Measurements from ENCODE around the gene KLHL17. TPM values are rescaled to one million over a fixed set of nuclear protein-coding genes. Genes with fewer than 3 reads are reported as not detected.
A peak's percentile ranks its signal among the peaks of the same experiment; 100 is the strongest.

KLHL17 gene
- polyA plus RNA-seq, 2 of the 4 experiments (the other 2 are of a cell fraction) = 5.7 to 21.6 TPM

DNA sequence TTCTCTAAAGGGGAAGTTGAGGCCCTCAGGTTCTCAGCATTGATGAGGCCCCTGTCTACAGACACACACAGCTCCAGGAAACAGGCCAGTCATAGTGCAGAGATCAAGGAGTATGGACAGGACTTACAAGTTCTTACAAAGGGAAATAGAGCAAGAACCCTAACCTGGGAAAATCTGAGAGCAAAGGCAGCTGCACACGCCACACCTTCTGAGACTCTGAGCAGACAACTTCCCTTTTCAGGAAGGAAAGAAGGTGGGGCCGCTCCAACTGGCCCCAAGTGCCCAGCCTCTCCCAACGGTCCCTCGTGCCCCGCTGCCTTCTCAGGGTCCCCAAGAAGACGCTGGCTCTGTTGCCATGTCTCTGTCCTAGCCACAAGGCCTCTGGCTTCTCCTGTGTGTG is 4.9 kb upstream of the KLHL17 start:
- POLR2A ChIA-PET = no interaction called here
- CTCF ChIA-PET = interaction anchor here (0.9 to 1.6 kb wide), 2 partner anchors 18 to 49 kb away, joined by 3 to 6 read pairs; no protein-coding TSS in a partner anchor

GRCh38 chr1:956636-957035 is 3.7 kb upstream of the KLHL17 start:
- CTCF ChIA-PET = interaction anchor here (1.6 kb wide), 1 partner anchor 19 kb away, joined by 6 read pairs; no protein-coding TSS in a partner anchor
- no peak overlapping the region for H3K4me2 ChIP-seq
- no peak overlapping the region for H3K27ac ChIP-seq
- H3K4me3 ChIP-seq = no peak overlapping the region
- WGBS (ENCODE audit: missing lambda C conversion rate) = 98% methylated on average over 9 of the region's 11 CpGs
- TF ChIP-seq RFX5 (IDR thresholded peaks at IDR 0.05) (no peak), PHF8 (IDR thresholded peaks at IDR 0.05; ENCODE audit: borderline replicate concordance, low read depth) (no peak), EP300 (IDR thresholded peaks at IDR 0.05) (no peak), ZSCAN20 (CRISPR knock-in tag; IDR thresholded peaks at IDR 0.05) (no peak), SREBF2 (IDR thresholded peaks at IDR 0.05) (no peak), CBX2 (IDR thresholded peaks at IDR 0.05; ENCODE audit: borderline replicate concordance, low read depth) (no peak), TFCP2L1 (CRISPR knock-in tag; IDR thresholded peaks at IDR 0.05) (no peak)
- TF ChIP-seq, protein P1, sequence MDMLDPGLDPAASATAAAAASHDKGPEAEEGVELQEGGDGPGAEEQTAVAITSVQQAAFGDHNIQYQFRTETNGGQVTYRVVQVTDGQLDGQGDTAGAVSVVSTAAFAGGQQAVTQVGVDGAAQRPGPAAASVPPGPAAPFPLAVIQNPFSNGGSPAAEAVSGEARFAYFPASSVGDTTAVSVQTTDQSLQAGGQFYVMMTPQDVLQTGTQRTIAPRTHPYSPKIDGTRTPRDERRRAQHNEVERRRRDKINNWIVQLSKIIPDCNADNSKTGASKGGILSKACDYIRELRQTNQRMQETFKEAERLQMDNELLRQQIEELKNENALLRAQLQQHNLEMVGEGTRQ (IDR thresholded peaks at IDR 0.05) = no peak
- TF ChIP-seq, protein P2, sequence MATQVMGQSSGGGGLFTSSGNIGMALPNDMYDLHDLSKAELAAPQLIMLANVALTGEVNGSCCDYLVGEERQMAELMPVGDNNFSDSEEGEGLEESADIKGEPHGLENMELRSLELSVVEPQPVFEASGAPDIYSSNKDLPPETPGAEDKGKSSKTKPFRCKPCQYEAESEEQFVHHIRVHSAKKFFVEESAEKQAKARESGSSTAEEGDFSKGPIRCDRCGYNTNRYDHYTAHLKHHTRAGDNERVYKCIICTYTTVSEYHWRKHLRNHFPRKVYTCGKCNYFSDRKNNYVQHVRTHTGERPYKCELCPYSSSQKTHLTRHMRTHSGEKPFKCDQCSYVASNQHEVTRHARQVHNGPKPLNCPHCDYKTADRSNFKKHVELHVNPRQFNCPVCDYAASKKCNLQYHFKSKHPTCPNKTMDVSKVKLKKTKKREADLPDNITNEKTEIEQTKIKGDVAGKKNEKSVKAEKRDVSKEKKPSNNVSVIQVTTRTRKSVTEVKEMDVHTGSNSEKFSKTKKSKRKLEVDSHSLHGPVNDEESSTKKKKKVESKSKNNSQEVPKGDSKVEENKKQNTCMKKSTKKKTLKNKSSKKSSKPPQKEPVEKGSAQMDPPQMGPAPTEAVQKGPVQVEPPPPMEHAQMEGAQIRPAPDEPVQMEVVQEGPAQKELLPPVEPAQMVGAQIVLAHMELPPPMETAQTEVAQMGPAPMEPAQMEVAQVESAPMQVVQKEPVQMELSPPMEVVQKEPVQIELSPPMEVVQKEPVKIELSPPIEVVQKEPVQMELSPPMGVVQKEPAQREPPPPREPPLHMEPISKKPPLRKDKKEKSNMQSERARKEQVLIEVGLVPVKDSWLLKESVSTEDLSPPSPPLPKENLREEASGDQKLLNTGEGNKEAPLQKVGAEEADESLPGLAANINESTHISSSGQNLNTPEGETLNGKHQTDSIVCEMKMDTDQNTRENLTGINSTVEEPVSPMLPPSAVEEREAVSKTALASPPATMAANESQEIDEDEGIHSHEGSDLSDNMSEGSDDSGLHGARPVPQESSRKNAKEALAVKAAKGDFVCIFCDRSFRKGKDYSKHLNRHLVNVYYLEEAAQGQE (IDR thresholded peaks at IDR 0.05) = no peak
- no peak for ATAC-seq
- no peak for FAIRE-seq
- no peak for DNase-seq (ENCODE audit: low read depth in 1 of 2, low spot score in 1 of 2)
- no peaks in the 10 kb centered on the region for H3K9me3 ChIP-seq
- H3K4me1 ChIP-seq = peaks cover 13% of the 10 kb centered on the region; the same call in 2 of the 3 replicates
- POLR2A ChIA-PET = no interaction called here

More for the DNA sequence above, 4.9 kb upstream of the KLHL17 start:
- peaks cover 13% of the 10 kb centered on the region; the same call in 2 of the 3 replicates for H3K4me1 ChIP-seq
- no peak overlapping the region for H3K27ac ChIP-seq
- TF ChIP-seq KDM5A (IDR thresholded peaks at IDR 0.05) (no peak), SREBF2 (IDR thresholded peaks at IDR 0.05) (no peak)
- DNase-seq (ENCODE audit: low read depth in 1 of 2, low spot score in 1 of 2) = no peak
- 98% methylated on average over 6 of the region's 6 CpGs for WGBS (ENCODE audit: missing lambda C conversion rate)
- H3K4me2 ChIP-seq = no peak overlapping the region
- no peak for ATAC-seq
- no peak for FAIRE-seq
- H3K4me3 ChIP-seq = no peak overlapping the region
- no peaks in the 10 kb centered on the region for H3K9me3 ChIP-seq

DNA sequence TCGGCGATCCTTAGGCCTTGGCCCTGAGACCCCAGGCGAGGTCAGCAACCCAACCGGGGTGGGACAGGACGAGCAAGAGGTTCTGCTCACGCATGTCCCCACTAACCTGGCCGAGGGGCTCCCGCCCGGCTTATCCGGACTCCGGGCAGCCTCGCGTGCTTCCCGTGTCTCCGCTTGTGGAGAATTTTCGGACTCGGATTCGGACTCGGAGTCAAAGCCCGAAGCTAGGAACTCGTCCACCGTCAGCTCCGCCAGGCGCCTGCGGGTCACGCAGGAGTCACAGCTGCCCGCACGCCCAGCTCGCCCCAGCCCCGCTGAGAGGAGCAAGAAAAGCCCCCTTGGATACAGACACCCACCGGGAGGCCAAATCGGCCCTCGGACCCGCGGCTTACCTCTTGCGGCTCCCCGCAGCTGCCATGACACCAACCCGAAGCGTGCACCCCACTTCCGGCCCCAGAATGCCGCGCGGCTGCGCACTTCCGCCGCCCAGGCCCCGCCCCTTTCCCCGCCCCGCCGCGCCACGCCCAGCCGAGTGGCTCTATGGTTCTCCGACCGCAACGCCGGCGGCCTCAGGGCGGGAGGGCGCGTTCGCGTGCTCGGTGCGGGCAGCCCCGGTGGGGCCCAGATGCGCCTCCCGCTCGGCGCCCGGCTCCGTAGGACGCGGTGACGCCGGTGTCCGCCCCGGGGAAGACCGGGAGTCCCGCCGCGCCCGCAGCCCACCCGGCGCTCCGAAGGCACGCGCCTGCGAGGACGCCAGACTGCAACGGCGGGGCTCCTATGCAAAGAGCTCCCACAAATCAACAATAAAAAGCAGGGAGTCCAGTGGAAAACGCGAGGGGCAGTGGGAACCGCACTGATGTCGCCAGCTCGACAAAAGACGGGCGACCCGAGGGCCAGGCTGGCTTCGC is 1.3 kb upstream of the KLHL17 start, which contains the start of gene NOC2L:
Gene NOC2L (minus strand): TSS at position 434 of the 908 bp plus-strand sequence. CDS start 16 bp downstream, at position 418.
- TF ChIP-seq POLR2A (IDR thresholded peaks at IDR 0.05; ENCODE audit: low read length) = peak; percentile 51
- TF ChIP-seq, protein P3, sequence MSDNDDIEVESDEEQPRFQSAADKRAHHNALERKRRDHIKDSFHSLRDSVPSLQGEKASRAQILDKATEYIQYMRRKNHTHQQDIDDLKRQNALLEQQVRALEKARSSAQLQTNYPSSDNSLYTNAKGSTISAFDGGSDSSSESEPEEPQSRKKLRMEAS (IDR thresholded peaks at IDR 0.05) = peak; percentile 63
- TF ChIP-seq ZSCAN20 (CRISPR knock-in tag; IDR thresholded peaks at IDR 0.05) = no peak
- TF ChIP-seq, protein P4, sequence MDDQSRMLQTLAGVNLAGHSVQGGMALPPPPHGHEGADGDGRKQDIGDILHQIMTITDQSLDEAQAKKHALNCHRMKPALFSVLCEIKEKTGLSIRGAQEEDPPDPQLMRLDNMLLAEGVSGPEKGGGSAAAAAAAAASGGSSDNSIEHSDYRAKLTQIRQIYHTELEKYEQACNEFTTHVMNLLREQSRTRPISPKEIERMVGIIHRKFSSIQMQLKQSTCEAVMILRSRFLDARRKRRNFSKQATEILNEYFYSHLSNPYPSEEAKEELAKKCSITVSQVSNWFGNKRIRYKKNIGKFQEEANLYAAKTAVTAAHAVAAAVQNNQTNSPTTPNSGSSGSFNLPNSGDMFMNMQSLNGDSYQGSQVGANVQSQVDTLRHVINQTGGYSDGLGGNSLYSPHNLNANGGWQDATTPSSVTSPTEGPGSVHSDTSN (IDR thresholded peaks at IDR 0.05) = no peak
- TF ChIP-seq JUN (IDR thresholded peaks at IDR 0.05) = peak in 1 of 2 experiments; percentile 73; a peak in 2 of 5 replicates
- no peak for TF ChIP-seq ESRRA (IDR thresholded peaks at IDR 0.05; ENCODE audit: borderline replicate concordance, low read length)
- TF ChIP-seq HDAC2 (IDR thresholded peaks at IDR 0.05) = peak; percentile 82; the same call in 1 of the 2 replicates
- peak; percentile 51; the same call in 1 of the 2 replicates for TF ChIP-seq PHF8 (IDR thresholded peaks at IDR 0.05; ENCODE audit: borderline replicate concordance, low read depth)
- peak; percentile 96 for TF ChIP-seq KDM5A (IDR thresholded peaks at IDR 0.05)
- no peak for TF ChIP-seq HEYL (CRISPR knock-in tag; IDR thresholded peaks at IDR 0.05)
- ChIA-PET POLR2A (interaction anchor here (1.2 to 1.4 kb wide), 2 partner anchors 14 to 17 kb away, joined by 3 to 4 read pairs; no protein-coding TSS in a partner anchor), CTCF (interaction anchor here (0.6 to 1.4 kb wide), 5 partner anchors 10 to 887 kb away, joined by 3 to 4 read pairs (median 3); no protein-coding TSS in a partner anchor)
- ATAC-seq (peak; percentile 65 to 91), DNase-seq (ENCODE audit: low read depth in 1 of 2, low spot score in 1 of 2) (peak in 1 of 2 experiments; percentile 86), FAIRE-seq (no peak)
- peak within 1 kb of the TSS; percentile 95 for H3K4me2 ChIP-seq
- 1% methylated on average over 33 of the region's 101 CpGs for WGBS (ENCODE audit: missing lambda C conversion rate)
- peak within 1 kb of the TSS; percentile 84 for H3K4me3 ChIP-seq
- peaks cover 13% of the 10 kb centered on the region; the same call in 2 of the 3 replicates for H3K4me1 ChIP-seq
- no peaks in the 10 kb centered on the region for H3K9me3 ChIP-seq
- peak within 1 kb of the TSS; percentile 89 to 93 for H3K27ac ChIP-seq
